Endothelial cell of umbilical vein (primary cell): ENCODE results near the gene TRAPPC2. TPM values are rescaled to one million over a fixed set of nuclear protein-coding genes. Genes with fewer than 3 reads are reported as not detected.

Source experiments
- BruUV-seq: library from RNA; stranded (reverse); fragments of 400-500 nt; replicated peaks from 2 replicates; lab custom pipeline; 2021; lab: Mats Ljungman, UMichigan
- CTCF ChIA-PET: fragments of 300-600, 350-600 bp; sonication (Branson Sonifier 250); formaldehyde crosslinking; loops from one replicate; lab custom pipeline; 2021; ENCODE audit warnings: antibody characterized with exemption, inconsistent platforms; lab: Charles Lee
- POLR2A ChIA-PET: fragments of 300-600, 350-600 bp; sonication (Branson Sonifier 250); formaldehyde crosslinking; loops from one replicate; lab custom pipeline; 2021; ENCODE audit warnings: antibody characterized with exemption, inconsistent platforms; lab: Charles Lee
- DNase-seq: peaks from one replicate; pipeline ENCODE4 v3.0.0-alpha.2; 2011; ENCODE audit warnings: low read depth, low spot score
- FAIRE-seq: peaks from 2 replicates; lab custom pipeline; 2011; peaks lifted over from hg19 to GRCh38; lab: Jason Lieb, UNC
- H2AFZ ChIP-seq: 2 replicates; pipeline ENCODE4 v1.6.0; 2012; ENCODE audit warnings: low read depth, low read length, control low read depth, inconsistent platforms
- H3K27ac ChIP-seq: 2 replicates; pipeline ENCODE4 v1.5.1; 2011; ENCODE audit warnings: low read depth, mild to moderate bottlenecking, control low read depth, low read length, moderate library complexity; ENCODE audit not compliant: insufficient read depth
- H3K27me3 ChIP-seq, 2 experiments: 2 replicates each; pipeline versions ENCODE4 v1.6.0 to v1.6.1; 2011; ENCODE audit warnings: low read length in 2 of 2, mixed read lengths in 1 of 2; ENCODE audit not compliant: control insufficient read depth in 2 of 2, insufficient read depth in 2 of 2
- H3K36me3 ChIP-seq, 2 experiments: 2 replicates in 1 of 2; 3 replicates in 1 of 2; pipeline ENCODE4 v1.5.1; 2011; ENCODE audit warnings: low read length in 2 of 2, mild to moderate bottlenecking in 1 of 2, moderate library complexity in 1 of 2; ENCODE audit not compliant: control insufficient read depth in 2 of 2, insufficient read depth in 2 of 2; ENCODE audit errors: extremely low read depth in 1 of 2
- H3K4me1 ChIP-seq: 3 replicates; pipeline ENCODE4 v1.5.1; 2011; ENCODE audit warnings: mild to moderate bottlenecking, low read length; ENCODE audit not compliant: control insufficient read depth, insufficient read depth; ENCODE audit errors: extremely low read depth
- H3K4me2 ChIP-seq: 2 replicates; pipeline ENCODE4 v1.6.1; 2011; ENCODE audit warnings: low read length, control low read depth, mixed read lengths; ENCODE audit not compliant: insufficient read depth
- H3K4me3 ChIP-seq, 3 experiments: fragments of 200-600 bp in 1 of 3; sonication (generic), shearing (Covaris generic) in 1 of 3; replicated peaks in 1 of 3; 2 replicates each; pipeline ENCODE4 v1.5.1; 2011 to 2016; ENCODE audit warnings: control low read depth in 3 of 3, low read length in 3 of 3, mild to moderate bottlenecking in 2 of 3, inconsistent platforms in 1 of 3, low read depth in 1 of 3, moderate library complexity in 1 of 3; ENCODE audit not compliant: insufficient read depth in 1 of 3
- H3K79me2 ChIP-seq: 2 replicates; pipeline ENCODE4 v1.6.0; 2012; ENCODE audit warnings: low read length, inconsistent platforms; ENCODE audit not compliant: control insufficient read depth, insufficient read depth
- H3K9ac ChIP-seq: replicated peaks from 2 replicates; pipeline ENCODE3; 2011; ENCODE audit warnings: low read length, control low read depth; ENCODE audit not compliant: insufficient read depth; ENCODE audit errors: extremely low read depth
- H3K9me1 ChIP-seq: replicated peaks from 3 replicates; pipeline ENCODE4 v1.6.0; 2011; ENCODE audit warnings: mild to moderate bottlenecking, low read length; ENCODE audit not compliant: control insufficient read depth, insufficient read depth; ENCODE audit errors: extremely low read depth
- H3K9me3 ChIP-seq: replicated peaks from 2 replicates; pipeline ENCODE4 v1.5.1; 2012; ENCODE audit warnings: low read length, inconsistent platforms; ENCODE audit not compliant: control insufficient read depth, insufficient read depth
- H4K20me1 ChIP-seq: replicated peaks from 2 replicates; pipeline ENCODE3; 2011; ENCODE audit warnings: mild to moderate bottlenecking, low read length; ENCODE audit not compliant: control insufficient read depth, insufficient read depth; ENCODE audit errors: extremely low read depth
- EZH2 ChIP-seq: IDR thresholded peaks from 2 replicates; pipeline ENCODE4 v1.6.1; 2012; ENCODE audit warnings: borderline replicate concordance, low read depth, mild to moderate bottlenecking, moderate library complexity, low read length, inconsistent platforms; ENCODE audit not compliant: severe bottlenecking
- FOS ChIP-seq: IDR thresholded peaks from 2 replicates; pipeline ENCODE4 v1.6.1; 2011; ENCODE audit warnings: mild to moderate bottlenecking, low read length, moderate library complexity, borderline replicate concordance; ENCODE audit not compliant: insufficient read depth
- GATA2 ChIP-seq: IDR thresholded peaks from 2 replicates; pipeline ENCODE4 v1.7.0; 2011; ENCODE audit warnings: low read depth, mild to moderate bottlenecking, moderate library complexity, mixed read lengths, low read length; ENCODE audit not compliant: insufficient read length, insufficient read depth
- JUN ChIP-seq: IDR thresholded peaks from 2 replicates; pipeline ENCODE4 v1.6.1; 2011; ENCODE audit warnings: borderline replicate concordance, low read depth; ENCODE audit not compliant: insufficient read length, insufficient read depth
- MAX ChIP-seq: IDR thresholded peaks from 2 replicates; pipeline ENCODE4 v1.6.1; 2011; ENCODE audit not compliant: insufficient read depth, insufficient read length
- MYC ChIP-seq: IDR thresholded peaks from one replicate; pipeline ENCODE4 v1.6.1; 2011; ENCODE audit warnings: mild to moderate bottlenecking, low read depth, low read length
- POLR2A ChIP-seq: IDR thresholded peaks from 2 replicates; pipeline ENCODE4 v1.6.1; 2012; ENCODE audit warnings: low read depth, mild to moderate bottlenecking, control low read depth, low read length
- POLR2AphosphoS5 ChIP-seq: IDR thresholded peaks from 2 replicates; pipeline ENCODE4 v1.6.1; 2012; ENCODE audit warnings: low read depth, mild to moderate bottlenecking, control low read depth, low read length, moderate library complexity; ENCODE audit not compliant: insufficient read depth
- dilution Hi-C: fragments of 300-500 bp; cut with MboI; formaldehyde crosslinking; loops from one replicate; pipeline ENCODE4 v1.15.0; 2019; ENCODE audit warnings: low sequenced_read_pairs; ENCODE audit not compliant: extremely low pct_ligation_motif_present
- intact Hi-C: fragments of 100-400 bp; cut with micrococcal nuclease; formaldehyde crosslinking; loops from one replicate; pipeline ENCODE4 v1.10.0; 2022
- polyA plus RNA-seq, 4 experiments: library from polyadenylated mRNA; depleted of rRNA in 3 of 4; stranded (reverse) in 3 of 4; unstranded in 1 of 4; fragments of >200 nt; gene quantifications; 2 replicates each; pipeline versions ENCODE4 v1.2.1 to v1.2.3, GENCODE V29; 2011 to 2012; ENCODE audit warnings: missing spikeins in 1 of 4
- total RNA-seq: library from RNA; stranded (reverse); gene quantifications from 2 replicates; pipeline ENCODE4 v1.2.3, GENCODE V29; 2021
- TF ChIP-seq, protein P1 (sequence below), 2 donors: IDR thresholded peaks; 1 replicate in 1 of 2; 2 replicates in 1 of 2; pipeline ENCODE4 v1.5.1; 2011; ENCODE audit warnings: low read length in 2 of 2, mild to moderate bottlenecking in 2 of 2, moderate library complexity in 2 of 2, control low read depth in 1 of 2, inconsistent platforms in 1 of 2, low read depth in 1 of 2; ENCODE audit not compliant: insufficient read depth in 1 of 2; ENCODE audit errors: extremely low read depth in 1 of 2

TRAPPC2 gene
- total and polyA plus RNA-seq, 2 donors (not counting 3 experiments of a cell fraction or from before 2014, with no cell fraction given): 6.6 to 13.0 TPM

DNA sequence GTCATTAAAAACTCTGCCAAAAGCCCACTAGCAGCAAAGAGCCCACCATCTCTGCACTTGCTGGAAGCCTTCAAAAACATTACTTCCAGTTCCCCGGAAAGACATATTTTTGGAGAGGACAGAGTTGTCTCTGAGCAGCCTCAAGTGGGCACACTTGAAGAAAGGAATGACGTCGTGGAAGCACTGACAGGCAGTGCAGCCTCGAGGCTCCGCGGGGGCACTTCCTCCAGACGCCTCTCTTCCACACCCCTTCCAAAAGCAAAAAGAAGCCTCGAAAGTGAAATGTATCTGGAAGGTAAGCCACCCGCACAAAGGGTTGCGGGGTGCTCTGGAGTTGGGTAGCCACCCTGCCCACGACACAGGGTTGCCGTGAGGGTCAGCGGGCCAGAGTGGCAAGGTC is 26.0 kb upstream of the TRAPPC2 start:
- no peaks in the 10 kb centered on the region for H3K9me1 ChIP-seq
- no peak overlapping the region for H3K9ac ChIP-seq
- H3K79me2 ChIP-seq: no peaks in the 10 kb centered on the region
- ChIA-PET CTCF (no interaction called here), POLR2A (no interaction called here)
- H3K36me3 ChIP-seq: no peaks in the 10 kb centered on the region
- no peaks in the 10 kb centered on the region for H4K20me1 ChIP-seq
- no peaks in the 10 kb centered on the region for H3K4me1 ChIP-seq
- no peak overlapping the region for H3K27ac ChIP-seq
- H3K9me3 ChIP-seq: no peaks in the 10 kb centered on the region
- no peaks in the 10 kb centered on the region for H3K27me3 ChIP-seq
- BruUV-seq: no TSS peak
- intact Hi-C loops: no loop called here
- TF ChIP-seq, protein P1, sequence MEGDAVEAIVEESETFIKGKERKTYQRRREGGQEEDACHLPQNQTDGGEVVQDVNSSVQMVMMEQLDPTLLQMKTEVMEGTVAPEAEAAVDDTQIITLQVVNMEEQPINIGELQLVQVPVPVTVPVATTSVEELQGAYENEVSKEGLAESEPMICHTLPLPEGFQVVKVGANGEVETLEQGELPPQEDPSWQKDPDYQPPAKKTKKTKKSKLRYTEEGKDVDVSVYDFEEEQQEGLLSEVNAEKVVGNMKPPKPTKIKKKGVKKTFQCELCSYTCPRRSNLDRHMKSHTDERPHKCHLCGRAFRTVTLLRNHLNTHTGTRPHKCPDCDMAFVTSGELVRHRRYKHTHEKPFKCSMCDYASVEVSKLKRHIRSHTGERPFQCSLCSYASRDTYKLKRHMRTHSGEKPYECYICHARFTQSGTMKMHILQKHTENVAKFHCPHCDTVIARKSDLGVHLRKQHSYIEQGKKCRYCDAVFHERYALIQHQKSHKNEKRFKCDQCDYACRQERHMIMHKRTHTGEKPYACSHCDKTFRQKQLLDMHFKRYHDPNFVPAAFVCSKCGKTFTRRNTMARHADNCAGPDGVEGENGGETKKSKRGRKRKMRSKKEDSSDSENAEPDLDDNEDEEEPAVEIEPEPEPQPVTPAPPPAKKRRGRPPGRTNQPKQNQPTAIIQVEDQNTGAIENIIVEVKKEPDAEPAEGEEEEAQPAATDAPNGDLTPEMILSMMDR (IDR thresholded peaks at IDR 0.05; ENCODE audit: extremely low read depth in 1 of 2, insufficient read depth in 1 of 2, low read depth in 1 of 2, low read length in 2 of 2): no peak
- no peak for TF ChIP-seq MAX
- TF ChIP-seq EZH2: no peak
- no peak for TF ChIP-seq FOS
- TF ChIP-seq JUN: no peak
- TF ChIP-seq MYC: no peak
- TF ChIP-seq GATA2: no peak
- TF ChIP-seq POLR2AphosphoS5: no peak
- no peak for TF ChIP-seq POLR2A
- no peak overlapping the region for H3K4me3 ChIP-seq
- no peak for DNase-seq
- H3K4me2 ChIP-seq: no peak overlapping the region
- dilution Hi-C loops: no loop called here
- H2AFZ ChIP-seq: no peak overlapping the region
- FAIRE-seq: no peak
